GM19035 (cell line): ENCODE measurements around the gene CCSER1.

ENCODE experiments used
- ATAC-seq: cut with Tn5 transposase; IDR thresholded peaks from one replicate; pipeline ENCODE4 v1.9.1; 2021; ENCODE audit not compliant: unreplicated experiment

The CCSER1 gene

DNA sequence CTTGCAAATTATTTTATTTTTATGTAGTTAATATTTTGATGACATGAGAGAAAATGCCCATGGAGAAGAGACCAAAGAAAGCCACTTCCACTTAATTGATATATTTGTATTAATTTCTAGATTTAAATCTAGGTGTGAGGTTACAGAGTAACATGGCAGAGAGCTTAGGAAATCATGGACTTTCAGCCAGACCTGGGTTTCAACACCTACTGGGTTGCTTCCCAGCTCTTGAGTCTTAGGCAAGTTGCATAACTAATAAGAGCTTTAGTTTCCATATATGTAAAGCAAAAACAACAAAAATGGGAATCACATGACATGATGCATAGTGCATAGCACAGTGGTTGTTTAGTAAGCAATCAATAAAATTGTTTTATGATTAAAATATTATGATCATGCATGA lies 413.3 kb downstream of the CCSER1 start:
- ATAC-seq = no peak

DNA sequence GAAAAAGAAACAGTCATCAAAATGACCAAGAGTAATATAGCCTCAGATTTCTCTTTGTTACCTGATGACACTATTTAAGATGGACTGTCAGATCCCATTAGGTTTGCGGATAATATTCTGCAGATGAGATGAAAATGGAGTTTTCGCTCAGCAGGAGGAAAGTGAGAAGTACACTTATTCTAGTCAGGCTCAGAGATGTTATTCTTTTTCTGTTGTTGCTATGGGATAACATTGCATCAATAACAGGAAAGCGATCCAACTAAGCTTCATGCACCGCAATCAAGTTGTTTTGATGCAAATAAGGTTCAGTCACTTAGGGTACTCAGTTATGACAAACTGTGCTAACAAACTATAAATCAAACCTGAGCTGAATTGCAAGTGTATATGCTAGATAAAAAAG lies 415.0 kb downstream of the CCSER1 start:
- no peak for ATAC-seq

DNA sequence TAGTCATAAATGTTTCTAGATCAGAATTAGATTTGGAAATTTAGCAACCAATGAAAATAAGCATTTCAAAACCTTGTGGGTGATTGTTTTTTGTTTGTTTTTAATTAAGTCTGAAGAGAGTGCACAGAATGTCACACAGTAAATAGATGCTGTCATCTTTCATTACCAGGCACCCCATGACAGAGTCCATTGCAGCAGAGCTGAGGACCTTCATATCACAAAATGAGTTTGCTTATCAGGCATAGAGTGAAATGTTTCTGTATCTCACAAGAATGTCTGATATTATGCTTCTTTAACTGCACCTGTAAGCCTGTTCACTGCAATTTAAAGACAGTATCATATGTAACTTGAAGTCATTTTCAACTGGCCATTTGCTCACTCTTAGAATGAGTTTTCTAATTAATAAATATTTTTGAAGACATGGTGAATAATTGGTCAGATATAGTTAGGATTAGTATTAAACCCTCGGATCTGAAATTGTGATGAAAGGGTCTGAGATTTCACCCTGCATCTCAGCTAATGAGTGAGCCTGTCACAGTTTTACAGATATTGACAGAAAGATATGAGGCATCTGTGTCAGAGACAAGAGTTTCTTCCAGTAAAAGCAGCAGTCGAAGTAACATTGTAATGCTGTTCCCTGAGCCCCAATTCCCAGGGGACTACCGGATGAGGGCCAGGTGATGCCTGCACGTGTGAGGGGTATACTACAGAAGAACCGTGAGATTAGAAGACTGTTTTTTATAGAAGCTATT lies 416.4 kb downstream of the CCSER1 start:
- no peak for ATAC-seq

DNA sequence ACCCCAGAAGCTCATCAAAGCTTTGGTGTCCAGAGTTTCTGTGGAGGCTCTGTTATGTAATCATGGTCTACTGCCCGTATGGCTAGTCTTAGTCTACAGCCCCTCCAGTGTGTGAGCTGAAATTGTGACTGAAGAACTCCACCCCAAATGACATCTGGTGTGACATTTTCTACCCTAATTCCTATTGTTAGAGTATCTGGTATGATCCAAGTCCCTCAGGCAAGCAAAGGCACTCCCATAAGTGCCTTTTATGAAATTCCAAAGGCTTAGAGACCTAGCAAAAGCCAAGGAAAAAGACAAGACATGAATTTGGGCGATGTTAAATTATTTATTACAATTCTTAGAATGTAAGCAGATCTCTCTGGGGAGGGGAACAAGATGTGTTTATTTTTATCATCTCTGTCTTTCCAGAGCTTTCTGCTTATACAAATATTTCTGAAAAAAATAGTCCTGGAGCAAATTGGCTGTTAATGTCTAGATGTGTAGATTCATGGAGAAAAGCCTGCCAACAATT lies 417.4 kb downstream of the CCSER1 start:
- no peak for ATAC-seq

DNA sequence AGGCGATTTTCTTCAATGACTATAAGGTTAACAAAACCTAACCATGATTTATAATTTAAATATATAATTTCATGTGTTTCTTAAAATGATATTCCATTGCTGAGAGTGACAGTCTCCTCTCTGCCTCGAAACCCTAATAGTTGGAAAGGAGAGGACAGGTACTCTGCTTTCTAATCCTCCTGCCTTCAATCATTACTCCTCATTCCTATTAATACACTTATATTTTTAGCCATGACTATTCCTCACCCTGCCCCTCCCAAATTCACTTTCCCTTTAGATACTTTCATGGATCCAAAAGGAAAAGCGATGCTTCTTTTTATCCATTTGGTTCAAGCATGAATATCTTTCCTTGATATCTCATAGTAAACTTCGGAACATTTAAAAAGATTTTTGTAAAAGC lies 418.2 kb downstream of the CCSER1 start:
- no peak for ATAC-seq

DNA sequence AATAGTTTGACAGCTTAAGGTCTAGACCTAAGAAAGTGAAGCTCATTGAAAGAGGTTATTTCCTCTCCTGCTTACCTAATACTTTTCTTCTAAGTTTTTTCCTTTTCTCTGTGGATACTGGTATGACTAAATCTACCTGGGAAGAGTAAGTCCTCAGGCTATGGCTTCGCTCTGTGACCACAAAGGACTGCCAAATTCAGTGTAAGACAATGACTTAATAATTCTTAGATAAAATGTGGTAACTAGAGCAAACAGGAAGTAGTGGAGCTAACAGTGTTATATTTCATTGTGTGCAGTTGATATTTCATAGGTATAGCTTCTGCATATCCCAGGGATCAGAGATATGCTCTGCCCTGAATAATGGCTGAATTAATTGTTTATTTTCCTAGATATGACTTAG lies 418.9 kb downstream of the CCSER1 start:
- no peak for ATAC-seq

DNA sequence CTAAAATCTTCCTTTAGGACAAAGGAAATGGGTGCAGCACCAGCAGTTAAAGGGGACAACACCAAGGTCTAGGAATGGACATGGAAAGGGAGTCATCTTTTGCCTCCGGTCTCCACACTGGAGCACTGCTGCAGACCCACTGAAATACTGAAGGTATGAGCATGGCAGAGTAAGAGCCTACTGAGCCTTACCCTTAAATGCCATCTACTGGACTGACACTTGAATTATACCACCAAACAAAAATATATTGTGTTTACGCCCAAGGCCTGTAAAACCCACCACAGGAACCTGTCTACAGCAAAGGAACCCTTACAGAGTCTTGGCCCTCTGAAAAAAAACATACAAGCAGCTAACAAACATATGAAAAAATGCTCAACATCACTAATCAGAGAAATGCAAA lies 443.4 kb downstream of the CCSER1 start:
- no peak for ATAC-seq

DNA sequence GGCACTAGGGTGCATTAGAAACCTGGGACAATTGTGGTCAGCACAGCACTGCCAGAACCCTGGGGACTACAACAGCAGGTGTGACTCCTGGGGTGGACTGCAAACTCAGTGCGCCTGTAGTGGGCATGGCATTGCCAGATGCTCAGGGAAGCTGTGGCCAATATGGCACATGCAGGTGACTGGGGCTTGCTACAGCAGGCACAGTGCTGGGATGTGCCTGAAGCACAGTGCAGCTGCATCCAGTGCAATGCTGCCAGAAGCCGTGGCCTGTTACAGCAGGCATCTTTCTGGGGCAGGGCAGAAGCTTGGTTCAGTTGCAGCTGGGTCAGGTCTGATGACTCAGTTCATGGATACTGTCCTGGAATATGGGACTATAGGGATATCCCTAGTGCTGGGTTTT lies 445.8 kb downstream of the CCSER1 start:
- no peak for ATAC-seq

DNA sequence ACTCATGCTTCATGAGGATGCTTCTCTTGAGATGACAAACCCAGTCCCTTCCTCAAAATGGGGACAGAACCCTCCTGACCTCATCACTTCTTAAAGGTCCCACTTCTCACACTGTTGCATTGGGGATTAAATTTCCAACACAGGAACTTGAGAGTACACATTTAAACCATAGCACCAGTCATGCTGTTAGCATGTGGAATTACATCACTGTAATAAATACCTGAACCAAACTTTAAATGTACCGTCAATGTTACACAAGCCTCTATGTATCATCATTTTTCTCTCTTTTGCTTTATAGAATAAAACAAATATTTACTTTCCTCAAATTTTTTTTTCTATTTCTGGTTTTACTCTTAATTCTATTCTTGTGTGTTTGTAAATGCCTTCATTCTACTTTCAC lies 448.2 kb downstream of the CCSER1 start:
- ATAC-seq = no peak

DNA sequence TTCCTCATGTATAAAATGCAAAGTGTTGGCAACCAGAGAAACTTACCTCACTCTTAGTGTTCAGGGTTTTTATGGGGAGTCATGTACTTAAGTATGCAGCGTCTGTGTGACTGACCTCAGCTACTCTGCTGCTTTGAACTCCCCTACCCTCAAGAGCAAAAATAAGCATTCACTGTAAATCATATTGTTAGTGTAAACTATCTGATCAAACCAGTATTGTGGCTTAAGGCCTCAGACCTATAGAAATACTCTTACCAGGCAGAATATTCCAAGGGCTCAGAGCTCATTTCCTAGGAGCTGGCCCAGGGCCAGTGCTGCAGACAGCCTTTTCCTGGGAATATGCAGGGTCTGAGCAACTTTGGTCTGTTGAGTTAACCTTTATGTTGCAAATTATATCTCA lies 453.1 kb downstream of the CCSER1 start:
- ATAC-seq = no peak

DNA sequence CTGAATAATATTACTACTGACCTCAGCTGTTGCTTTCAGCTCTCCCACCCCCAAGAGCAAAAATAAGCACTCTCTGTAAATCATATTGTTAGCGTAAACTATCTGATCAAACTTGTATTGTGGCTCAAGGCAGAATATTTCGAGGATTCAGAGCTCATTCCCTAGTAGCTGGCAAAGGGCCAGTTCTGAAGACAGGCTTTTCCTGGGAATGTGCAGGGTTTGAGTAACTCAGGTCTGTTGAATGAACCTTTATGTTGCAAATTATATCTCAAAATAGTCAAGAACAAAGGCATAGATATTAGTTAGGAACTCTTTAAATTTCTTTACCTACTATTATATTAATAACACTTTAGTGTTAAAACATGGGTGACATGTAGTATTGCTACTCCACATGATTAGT lies 454.9 kb downstream of the CCSER1 start:
- ATAC-seq = no peak

DNA sequence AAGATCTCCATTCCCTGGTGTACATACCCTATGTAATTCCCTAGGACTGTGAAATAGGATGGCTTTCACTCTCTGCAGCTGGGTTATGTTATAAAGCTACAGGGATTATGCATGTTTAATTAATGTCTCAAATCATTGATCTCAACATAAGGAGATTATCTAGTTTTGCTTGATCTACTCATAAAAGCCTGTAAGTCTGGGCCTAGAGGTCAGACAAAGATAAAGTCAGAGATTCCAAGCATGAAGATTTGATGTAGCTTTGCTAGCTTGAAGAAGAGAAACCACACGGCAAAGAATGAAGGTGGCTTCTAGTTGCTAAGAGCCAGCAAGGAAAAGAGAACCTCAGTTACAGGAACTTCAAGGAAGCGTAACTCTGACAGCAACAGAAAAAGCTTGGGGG lies 456.9 kb downstream of the CCSER1 start:
- ATAC-seq = no peak

DNA sequence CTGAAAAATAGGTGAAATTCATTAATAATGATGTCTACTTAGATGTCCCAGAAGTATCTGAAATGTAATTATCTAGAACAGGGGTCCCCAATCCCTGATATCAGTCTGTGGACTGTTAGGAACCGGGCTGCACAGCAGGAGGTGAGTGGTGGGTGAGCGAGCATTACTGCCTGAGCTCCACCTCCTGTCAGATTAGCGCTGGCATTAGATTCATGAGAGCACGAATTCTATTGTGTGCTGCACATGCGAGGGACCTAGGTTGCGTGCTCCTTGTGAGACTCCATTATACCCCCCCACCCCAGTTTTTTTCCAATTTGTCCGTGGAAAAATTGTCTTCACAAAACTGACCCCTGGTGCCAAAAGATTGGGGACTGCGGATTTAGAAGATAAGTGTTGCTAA lies 458.8 kb downstream of the CCSER1 start:
- no peak for ATAC-seq

DNA sequence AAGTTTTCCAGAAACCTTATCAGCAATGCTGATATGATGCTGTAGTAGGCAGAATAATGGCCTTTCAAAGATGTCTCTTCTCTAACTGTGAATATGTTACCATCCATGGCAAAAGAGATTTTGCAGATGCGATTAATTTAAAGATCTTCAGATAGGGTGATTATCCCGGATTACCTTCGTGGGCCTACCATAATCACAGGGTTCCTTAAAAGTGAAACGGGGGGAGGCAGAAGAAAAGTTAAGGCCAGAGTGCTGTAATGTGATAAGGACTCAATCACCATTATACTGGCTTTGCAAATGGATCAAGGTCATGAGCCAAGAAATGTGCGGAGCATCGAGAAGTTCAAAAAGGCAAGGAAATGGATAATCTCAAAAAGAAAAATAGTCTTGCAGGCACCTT lies 459.6 kb downstream of the CCSER1 start:
- no peak for ATAC-seq

DNA sequence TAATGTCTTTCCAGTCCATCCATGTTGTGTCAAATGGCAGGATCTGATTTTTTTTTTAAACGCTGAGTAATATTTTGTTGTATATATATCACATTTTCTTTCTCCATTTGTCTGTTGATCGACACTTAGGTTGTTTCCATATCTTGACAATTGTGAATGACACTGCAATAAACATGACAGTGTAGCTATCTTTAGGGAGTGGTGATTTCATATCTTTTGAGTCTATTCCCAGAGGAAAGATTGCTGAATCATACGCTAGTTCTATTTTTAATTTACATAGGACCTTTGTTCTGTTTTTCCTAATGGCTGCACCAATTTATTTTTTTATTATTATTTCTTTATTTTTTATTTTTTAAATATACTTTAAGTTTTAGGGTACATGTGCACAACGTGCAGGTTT lies 470.7 kb downstream of the CCSER1 start:
- no peak for ATAC-seq

DNA sequence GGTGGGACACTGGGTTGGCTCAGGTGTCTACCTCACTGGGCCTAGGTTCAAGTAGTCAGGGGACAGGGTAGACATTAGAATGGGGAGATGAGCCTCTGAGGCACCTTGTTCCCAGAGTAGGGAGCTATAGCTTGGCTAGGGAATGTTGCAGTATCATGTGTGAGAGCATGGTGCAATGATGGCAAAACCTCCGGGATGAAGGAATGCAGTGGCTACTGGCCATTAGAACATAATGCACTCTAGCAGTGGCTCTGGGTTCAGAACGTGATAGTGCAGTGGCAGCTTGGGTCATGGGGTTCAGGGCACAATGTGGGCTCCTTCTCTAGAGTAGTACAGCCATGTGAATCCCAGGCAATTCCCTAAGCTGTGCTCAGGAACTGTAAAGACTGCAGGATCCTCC lies 471.5 kb downstream of the CCSER1 start:
- ATAC-seq = no peak

DNA sequence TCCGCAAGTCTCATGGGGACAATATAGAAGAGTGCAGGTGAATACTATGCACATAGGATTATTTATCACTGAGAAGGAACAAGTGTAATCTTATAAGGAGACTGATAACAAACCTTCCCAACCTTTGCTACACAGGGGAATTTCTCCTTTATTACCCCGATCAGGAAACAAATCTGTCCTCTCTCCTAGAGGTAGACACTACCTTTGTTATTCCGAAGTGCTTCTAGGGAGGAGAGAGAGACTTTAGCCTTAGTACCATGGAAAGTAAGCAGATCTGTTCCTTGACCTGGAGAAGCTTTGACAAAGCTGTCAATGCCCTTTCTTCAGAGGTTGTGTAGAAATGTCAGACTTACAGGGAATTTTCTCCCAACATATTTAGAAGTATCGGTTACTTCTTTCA lies 475.5 kb downstream of the CCSER1 start:
- no peak for ATAC-seq

DNA sequence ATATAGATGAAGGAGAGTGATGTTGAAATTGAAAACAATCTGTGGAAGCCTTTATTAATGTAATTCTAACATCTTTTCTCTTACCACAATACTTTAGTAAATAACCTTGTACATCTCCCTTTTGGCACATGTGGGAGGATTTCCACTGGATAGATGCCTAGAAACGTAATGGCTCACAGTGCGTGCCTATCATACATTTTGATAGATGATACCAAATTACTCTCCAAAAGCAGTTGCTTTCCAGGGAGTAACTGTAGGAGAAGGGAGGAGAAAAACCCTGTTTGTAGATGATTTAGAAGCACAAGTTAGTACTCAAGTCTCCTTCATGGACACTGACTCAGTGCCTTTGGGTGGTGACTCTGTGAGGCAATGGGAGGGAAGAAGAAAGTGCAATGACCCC lies 476.3 kb downstream of the CCSER1 start:
- ATAC-seq = no peak

DNA sequence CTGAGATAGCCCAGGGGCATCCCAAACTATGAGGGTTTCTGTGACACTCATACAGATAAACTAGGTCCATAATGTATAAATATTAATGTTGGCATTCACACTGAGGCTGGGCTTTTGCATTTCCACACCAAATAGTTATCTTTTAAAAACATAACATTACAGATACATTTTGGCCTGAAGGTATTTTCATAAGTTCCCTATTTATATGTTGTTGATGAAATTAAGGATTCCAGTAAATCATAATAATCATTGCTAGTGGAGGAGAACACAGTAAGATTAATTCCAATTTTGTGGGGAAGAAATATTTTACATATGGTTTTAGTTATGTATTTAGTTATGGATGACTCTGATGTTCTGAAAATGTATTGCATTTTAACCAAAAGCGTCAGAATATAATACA lies 479.6 kb downstream of the CCSER1 start:
- ATAC-seq = no peak

DNA sequence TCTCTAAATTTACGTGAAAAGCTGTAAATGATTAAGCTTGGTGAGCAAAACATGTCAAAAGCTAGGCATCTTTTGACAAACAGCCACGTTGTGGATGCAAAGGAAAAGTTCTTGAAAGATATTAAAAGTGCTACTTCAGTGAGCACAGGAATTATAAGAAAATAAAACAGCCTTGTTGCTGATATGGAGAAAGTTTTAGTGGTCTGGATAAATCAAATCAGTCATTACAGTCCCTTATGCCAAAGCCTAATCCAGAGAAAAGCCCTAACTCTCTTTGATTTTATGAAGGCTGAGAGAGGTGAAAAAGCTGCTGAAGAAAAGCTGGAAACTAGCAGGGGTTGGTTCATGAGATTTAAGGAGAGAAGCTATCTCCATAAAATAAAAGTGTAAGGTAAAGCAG lies 487.2 kb downstream of the CCSER1 start:
- no peak for ATAC-seq

DNA sequence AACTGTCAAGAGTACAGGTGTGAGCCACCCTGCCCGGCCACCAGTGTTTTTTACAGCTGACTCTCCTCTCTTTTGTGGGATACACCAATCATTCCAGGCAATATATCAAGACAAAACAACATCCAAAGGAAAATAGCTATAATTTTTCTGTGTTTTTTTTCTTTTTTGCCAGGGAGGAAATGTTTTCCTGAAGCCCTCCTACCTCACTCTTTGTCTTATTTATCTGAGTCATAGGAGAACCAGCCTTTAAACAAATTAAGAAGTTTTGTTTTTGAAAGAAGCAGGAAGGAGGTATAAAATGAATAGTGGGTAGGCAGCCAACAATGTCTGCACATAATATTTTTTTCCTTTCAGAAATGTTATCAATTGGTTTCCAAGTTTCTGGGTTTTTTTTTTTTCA lies 493.9 kb downstream of the CCSER1 start:
- ATAC-seq = no peak

DNA sequence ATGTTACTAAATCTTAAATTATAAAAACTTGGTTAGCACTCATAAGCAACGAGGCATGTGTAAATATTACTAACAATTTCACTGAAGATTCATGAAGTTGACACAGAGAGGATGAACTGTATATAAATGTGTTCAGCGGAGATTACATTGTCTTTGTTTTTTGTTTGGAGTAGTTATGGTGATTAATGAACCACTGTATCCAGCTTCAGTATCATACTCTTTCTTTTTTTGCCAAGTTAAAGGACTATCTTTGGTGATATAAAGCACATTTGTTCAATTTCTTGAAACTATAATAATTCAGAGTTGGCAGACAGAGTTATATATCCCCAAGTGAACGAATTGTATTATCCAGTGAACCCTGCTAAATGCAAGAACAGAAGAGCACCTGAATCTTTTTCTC lies 497.6 kb downstream of the CCSER1 start:
- ATAC-seq = no peak

DNA sequence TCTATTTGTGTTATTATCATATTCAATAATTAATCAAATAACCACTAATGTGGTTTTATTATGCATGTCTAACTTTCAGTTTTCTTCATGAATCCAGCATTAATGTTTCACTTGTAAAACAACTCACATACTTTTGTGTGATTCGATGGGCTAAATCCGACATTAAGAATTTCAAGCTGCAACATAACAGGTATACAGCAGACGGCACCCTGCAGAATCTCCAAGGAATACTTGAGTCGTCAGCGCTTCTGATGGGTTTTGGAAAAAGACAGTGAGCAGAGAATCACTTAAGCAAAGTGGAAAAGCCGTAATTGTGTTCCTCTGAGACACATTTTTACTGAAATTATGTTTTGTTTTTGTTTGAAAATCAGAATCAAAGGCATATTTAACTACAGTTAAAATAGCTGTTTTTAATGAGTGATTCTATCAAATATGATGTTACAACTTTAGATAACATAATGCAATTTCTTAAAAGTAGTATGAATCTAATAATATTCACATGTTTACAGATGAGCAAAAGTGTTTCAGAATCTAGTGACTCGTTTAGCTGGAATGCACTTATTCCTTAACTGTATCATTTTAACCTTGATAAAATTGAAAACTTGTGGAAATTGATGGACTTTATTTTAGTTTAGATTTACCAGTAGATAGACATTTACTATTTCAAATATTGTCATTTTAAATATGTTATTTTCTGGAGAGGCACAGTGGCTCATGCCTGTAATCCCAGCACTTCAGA lies 514.8 kb downstream of the CCSER1 start:
- no peak for ATAC-seq
